ENCODE data around the gene TRMT2A.

TRMT2A gene

GRCh38 chr22:20149257-20150250 lies 32.5 kb upstream of the TRMT2A start:
- no peak for DNase-seq (ENCODE audit: low read depth in 2 of 2)

GRCh38 chr22:20148414-20148813 lies 31.4 kb upstream of the TRMT2A start:
- no peak for DNase-seq (ENCODE audit: low read depth in 2 of 2)

GRCh38 chr22:20147237-20147988 lies 30.4 kb upstream of the TRMT2A start:
- no peak for DNase-seq (ENCODE audit: low read depth in 2 of 2)

- no peak for DNase-seq (ENCODE audit: low read depth in 2 of 2)
Measured at GRCh38 chr22:20146777-20147176, 29.8 kb upstream of the TRMT2A start.

GRCh38 chr22:20145832-20146223 lies 28.8 kb upstream of the TRMT2A start:
- no peak for DNase-seq (ENCODE audit: low read depth in 2 of 2)

- DNase-seq (ENCODE audit: low read depth in 2 of 2): no peak
Measured at GRCh38 chr22:20145206-20145831, 28.3 kb upstream of the TRMT2A start.

GRCh38 chr22:20143883-20144665 lies 27.0 kb upstream of the TRMT2A start:
- DNase-seq (ENCODE audit: low read depth in 2 of 2): no peak

- no peak for DNase-seq (ENCODE audit: low read depth in 2 of 2)
Measured at GRCh38 chr22:20142711-20143621, 25.9 kb upstream of the TRMT2A start.

- DNase-seq (ENCODE audit: low read depth in 2 of 2): no peak
Measured at GRCh38 chr22:20141186-20142077, 24.4 kb upstream of the TRMT2A start.

GRCh38 chr22:20140521-20140964 lies 23.5 kb upstream of the TRMT2A start:
- DNase-seq (ENCODE audit: low read depth in 2 of 2): no peak

- no peak for DNase-seq (ENCODE audit: low read depth in 2 of 2)
Measured at GRCh38 chr22:20140107-20140445, 23.1 kb upstream of the TRMT2A start.

- no peak for DNase-seq (ENCODE audit: low read depth in 2 of 2)
Measured at GRCh38 chr22:20139391-20140106, 22.5 kb upstream of the TRMT2A start.

GRCh38 chr22:20138868-20139267 lies 21.8 kb upstream of the TRMT2A start:
- DNase-seq (ENCODE audit: low read depth in 2 of 2): no peak

- DNase-seq (ENCODE audit: low read depth in 2 of 2): no peak
Measured at GRCh38 chr22:20138417-20138738, 21.4 kb upstream of the TRMT2A start.

GRCh38 chr22:20137671-20138416 lies 20.8 kb upstream of the TRMT2A start:
- DNase-seq (ENCODE audit: low read depth in 2 of 2): no peak

- DNase-seq (ENCODE audit: low read depth in 2 of 2): no peak
Measured at GRCh38 chr22:20137113-20137512, 20.1 kb upstream of the TRMT2A start.

- no peak for DNase-seq (ENCODE audit: low read depth in 2 of 2)
Measured at GRCh38 chr22:20136603-20136873, 19.5 kb upstream of the TRMT2A start.

- no peak for DNase-seq (ENCODE audit: low read depth in 2 of 2)
Measured at GRCh38 chr22:20135806-20136602, 19.0 kb upstream of the TRMT2A start.
